HG02763 (cell line): ENCODE data around the gene BFSP2.

Experiments
- ATAC-seq: cut with Tn5 transposase; IDR thresholded peaks from one replicate; pipeline ENCODE4 v1.9.1; 2021; ENCODE audit warnings: mild to moderate bottlenecking, moderate library complexity; ENCODE audit not compliant: unreplicated experiment

Gene BFSP2, protein sequence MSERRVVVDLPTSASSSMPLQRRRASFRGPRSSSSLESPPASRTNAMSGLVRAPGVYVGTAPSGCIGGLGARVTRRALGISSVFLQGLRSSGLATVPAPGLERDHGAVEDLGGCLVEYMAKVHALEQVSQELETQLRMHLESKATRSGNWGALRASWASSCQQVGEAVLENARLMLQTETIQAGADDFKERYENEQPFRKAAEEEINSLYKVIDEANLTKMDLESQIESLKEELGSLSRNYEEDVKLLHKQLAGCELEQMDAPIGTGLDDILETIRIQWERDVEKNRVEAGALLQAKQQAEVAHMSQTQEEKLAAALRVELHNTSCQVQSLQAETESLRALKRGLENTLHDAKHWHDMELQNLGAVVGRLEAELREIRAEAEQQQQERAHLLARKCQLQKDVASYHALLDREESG

DNA sequence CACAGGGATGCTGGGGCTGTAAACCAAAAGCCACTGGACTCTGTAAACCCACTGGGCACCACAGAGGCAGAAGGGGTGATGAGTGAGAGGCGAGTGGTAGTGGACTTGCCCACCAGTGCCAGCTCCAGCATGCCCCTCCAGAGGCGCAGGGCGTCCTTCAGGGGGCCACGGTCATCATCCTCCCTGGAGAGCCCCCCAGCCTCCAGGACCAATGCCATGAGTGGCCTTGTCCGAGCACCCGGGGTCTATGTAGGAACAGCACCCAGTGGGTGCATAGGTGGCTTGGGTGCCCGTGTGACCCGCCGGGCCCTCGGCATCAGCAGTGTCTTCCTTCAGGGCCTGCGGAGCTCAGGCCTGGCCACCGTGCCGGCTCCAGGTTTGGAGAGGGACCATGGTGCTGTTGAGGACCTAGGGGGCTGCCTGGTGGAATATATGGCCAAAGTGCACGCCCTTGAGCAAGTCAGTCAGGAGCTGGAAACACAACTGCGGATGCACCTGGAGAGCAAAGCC lies at the start of gene BFSP2:
BFSP2 (plus strand) TSS at position 51 of the 510 bp plus-strand sequence; CDS start at position 79, 28 bp downstream.
- ATAC-seq, result no peak

DNA sequence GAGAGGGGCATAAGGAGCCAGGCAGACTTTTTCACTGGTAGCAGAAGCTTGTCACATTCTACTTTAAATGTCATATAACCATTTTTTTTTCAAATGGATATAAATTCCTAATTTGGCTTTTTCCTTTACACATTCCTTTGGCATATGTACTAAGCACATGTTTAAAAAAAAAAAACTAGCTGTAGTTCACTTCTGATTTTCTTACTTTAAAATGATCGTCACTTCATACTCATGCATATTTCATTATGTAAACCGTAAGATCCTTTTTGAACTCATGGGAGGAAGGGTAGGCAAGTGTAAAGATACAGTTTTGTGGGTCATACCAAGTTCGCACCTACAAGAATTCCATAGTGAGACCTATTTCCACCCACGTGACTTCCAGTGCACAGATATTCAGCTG lies 45.1 kb upstream of the BFSP2 start:
- no peak for ATAC-seq

DNA sequence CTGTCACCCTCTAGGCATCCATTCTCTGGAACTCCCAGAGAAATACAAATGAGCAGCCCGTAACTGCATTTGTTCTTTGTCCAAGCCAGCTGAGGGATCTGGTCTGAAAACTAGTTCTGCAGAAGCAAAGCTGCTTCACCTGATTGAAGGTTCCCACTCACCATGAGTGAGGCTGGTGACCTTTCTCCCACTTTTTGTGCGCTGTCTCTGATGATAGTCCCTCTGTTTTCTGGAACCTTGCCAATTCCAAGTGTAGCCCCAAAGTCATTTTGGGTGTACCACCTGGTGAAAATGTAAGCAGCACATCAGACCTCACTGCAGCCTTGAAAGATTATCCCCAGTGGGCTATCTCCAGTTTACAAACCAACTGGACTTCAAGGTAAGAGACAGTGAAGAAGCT lies 39.4 kb upstream of the BFSP2 start:
- no peak for ATAC-seq

DNA sequence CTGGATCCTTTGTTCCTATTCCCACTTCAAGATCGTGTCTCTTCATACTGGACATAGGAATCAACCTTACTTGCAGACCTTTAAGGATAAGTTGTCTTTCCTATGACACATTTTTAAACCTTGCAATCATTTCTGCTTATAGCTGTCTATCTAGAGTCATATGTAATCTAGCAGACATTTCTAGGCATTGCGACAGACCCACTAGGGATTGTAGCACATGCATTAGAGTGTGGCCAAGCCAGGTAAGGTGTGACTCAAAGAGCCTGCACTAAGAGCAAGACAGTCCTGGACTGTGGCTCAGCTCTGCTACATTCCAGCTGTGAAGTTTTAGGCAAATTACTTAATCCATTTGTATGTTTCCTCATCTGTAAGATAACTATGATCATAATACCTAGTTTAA lies 38.8 kb upstream of the BFSP2 start:
- no peak for ATAC-seq

DNA sequence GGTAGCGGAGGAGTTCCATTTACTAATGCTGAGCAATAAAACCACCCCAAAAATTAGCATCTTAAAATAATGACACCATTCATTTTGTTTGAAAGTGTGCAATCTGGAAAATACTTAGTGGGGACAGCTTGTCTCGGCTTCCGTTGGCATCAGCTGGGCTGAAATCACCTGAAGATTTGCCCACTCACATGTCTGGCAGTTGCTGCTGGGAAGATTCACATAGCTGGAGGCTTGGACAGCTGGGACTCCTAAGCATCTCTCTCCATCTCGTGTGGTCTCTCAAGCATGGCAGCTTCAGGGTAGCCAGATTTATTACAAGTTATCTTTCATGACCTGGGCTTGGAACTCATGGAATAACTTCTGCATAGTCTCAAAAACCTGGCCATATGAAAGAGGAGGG lies 38.4 kb upstream of the BFSP2 start:
- ATAC-seq, result no peak

DNA sequence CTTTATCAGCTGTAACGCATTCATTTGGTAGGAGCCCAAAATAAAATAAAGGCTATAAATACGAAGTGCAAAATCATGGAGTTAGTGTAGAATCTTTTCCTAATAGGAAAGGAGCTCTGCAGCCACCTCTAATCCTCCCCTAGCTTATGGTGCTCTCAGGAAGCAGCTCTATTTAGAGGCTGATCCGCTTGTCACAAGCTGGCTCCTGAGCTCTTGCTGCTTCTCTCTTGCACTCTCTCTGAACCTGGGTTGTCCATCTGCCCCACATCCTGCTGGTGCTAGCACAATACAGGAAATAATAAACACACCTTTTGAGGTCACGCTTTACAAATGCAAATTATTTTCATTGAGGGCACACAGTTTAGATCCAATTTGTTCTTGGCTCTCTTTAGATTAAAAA lies 37.3 kb upstream of the BFSP2 start:
- no peak for ATAC-seq

DNA sequence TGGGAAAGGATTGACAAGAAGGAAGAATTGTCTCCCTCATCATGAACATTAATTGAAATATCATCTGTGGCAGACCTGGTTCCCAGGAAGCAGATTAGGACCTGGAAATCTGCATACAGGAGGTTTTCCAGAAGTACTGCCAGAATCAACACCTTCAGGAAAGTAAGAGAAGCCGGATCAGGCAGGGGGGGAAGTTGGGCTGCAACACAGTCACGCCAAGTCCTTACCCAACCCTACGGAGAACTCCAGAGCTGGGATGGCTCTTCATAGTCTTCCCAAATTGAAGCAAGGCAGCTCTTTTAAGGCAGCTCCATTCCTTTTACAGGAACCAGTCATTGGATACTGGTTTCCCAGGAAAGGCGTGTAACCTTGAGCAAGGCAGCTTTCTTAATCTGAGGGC lies 35.2 kb upstream of the BFSP2 start:
- no peak for ATAC-seq

DNA sequence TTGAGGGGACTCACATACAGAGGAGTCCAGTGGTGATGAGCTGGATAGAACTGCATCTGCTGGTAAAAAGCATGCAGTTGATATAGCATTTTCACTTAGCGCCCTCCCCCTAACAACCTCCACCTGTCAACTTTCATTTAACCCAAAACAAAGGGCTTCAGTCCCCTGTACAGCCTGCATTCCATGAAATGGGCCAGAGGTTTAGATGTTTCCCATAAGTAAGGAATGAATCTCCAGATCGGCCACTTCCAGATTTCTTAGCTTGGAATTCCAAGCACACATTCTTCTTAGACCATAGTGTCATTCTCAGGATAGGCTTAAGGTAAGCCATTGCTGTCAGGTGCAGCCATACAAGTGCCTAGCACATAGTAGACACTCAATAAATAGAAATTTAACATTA lies 32.9 kb upstream of the BFSP2 start:
- ATAC-seq, result no peak

DNA sequence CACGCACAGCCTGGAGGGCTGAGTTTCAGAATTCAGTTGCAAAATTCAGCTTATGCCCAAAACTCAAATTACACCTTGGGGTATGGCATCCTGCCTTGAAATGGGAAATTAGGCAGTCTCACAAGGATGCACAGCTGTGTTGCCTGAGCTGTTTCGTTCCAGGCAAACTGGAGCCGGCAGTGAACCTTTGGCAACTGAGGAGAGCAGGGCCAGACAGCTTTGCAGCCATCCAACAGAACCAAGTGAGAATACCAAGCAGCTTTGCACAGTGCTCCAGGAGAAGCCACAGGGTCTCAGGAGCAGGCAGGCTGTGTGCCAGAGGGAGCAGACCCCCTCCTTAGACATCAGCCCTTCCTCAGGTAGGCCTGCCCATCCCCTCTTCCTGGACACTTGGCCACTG lies 32.5 kb upstream of the BFSP2 start:
- no peak for ATAC-seq

DNA sequence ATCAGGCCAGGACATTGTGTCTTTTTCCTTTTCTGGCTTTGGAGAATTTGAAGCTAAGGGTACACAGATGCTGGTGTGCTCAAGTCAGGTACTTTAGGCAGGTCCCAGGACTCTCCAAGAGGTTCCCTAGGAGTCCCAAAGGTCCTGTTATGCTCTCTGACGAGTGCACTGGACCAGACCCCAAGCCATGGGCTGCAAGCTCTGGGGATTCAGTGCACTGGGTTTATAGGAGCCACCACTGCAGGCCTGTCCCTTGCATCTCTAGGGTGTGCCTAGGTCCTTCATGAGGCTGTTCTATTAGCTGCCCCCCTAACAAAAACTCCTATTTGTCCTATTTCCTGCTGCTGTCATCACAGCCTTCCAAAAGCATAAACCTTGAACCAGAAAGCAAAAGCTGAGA lies 31.9 kb upstream of the BFSP2 start:
- no peak for ATAC-seq

DNA sequence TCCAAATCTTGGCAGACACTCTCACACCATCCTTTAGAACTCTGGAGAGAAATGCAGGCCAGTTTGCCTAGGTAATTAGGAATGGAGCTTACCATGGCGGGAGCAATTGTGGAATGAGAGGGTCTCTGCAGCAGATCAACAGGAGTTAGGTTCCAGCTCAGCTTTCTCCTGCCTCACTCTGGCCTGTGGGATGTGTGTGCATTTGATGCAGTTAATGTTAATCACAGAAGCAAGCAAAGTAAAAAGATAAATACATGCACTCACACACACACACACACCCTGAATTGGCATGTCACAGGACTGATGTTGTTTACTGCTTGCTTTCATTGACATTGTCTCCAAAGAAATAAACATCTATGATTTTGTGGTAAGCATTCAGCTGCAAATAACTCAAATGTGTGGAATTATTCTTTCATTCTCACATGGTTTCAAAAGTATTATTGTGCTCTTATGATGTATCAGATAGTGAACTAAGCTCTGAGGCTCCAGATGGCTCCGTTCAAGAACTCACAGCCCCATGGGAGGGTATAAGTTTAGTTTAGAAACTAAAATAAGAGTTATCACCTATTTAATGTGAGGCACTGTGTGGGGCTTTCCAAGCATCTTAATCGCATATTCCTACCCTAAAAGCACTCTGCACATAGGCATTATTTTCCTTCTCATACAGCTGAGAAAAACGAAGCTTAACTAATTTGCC lies 31.3 kb upstream of the BFSP2 start:
- ATAC-seq, result no peak

DNA sequence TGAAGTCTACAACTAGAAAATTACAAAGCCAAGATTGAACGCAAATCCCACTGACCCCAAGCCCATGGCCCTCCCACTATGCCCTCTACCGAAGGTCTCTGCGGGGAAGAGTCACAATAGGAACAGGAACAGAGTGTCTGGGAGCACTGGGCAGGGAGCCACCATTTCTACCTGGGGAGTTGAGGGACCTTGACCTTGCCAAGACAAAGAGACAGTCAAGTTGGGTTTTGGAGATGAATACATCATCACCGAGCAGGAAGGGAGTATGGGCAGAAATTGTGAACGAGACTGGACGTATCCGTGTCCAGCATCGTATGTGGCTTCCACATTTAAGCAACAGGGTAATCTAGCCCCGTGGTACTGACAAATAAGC lies 30.8 kb upstream of the BFSP2 start:
- no peak for ATAC-seq

DNA sequence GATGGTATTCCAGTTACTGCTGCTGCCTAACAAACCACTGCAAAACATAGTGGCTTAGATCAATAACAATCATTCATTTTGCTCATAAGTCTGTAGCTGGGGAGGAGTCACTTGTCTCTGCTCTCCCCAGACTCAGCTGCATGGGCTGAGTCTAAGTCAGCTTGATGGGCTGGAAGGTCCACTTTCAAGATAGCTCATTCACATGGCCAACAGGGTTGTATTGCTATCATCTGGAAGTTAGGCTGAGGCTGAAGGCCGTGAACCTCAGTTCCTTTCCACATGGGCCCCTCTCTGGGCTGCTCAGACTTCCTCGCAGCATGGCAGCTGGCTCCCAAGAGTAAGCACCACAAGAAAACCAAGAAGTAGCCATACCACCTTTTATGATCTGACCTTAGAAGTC lies 28.7 kb upstream of the BFSP2 start:
- no peak for ATAC-seq

DNA sequence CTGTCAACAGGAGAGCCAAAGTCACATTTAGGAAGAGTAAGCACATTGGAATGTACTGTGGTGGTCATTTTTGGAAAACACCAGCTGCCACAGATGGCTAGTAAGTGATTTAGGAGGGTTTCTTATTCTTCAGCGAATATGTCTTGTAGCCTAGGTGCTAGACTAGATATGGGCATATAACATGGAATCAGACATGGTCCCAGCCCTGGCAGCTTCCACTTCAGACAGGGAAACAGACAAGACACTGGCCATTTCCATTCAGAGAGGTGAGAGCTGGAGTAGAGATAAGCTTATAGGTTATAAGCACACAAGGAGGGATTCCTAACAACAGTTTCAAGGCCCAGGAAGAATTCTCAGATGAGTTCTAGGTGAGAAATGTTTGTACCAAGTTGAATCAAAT lies 28.2 kb upstream of the BFSP2 start:
- ATAC-seq, result no peak

DNA sequence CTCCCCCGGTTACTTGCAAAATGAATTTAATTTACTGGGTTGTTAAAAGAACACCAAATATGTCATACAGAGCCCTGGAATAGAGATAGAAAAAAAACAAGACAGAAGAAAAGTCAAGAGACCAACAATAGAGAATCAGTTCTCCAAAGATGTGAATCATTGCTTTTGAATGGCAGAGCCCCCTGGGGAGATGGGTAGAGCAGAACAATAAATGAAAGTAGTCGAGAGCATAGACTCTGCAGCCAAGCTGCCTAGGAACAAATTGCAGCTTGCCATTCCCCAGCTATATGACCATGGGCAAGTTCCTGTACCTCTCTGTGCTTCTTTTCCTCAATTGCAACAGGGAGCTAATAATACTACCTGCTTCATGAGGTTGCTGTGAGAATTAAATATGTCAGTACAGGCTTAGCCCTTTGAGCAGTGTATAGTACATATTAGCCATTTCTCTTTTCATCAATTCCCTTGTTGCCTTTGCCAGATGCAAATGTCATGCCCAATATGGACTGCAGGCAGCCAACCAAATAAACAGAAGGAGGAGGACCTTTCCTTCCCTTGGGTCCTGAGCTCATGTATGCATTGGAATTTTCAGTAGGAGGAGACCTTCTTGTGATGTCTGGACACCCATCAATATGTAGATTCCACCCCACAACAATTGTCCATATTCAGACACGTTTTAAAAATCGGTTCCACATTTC lies 25.0 kb upstream of the BFSP2 start:
- ATAC-seq, result no peak

DNA sequence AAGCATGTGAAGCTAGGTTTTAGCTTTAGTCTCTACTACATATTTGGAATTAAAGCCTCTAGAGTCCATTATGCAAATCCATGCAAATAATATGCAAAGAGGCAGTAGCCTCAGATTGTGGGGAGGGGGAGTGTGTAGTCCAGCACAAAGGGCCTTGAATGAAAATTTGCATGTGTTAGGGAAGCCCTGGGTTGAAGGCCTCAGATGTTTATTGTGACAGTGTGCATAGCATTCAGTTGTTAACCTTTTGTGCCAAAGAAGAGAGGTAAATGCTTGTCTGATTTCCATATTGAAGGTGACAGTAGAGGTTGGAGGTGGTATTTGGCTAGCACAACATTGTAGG lies 24.5 kb upstream of the BFSP2 start:
- no peak for ATAC-seq

DNA sequence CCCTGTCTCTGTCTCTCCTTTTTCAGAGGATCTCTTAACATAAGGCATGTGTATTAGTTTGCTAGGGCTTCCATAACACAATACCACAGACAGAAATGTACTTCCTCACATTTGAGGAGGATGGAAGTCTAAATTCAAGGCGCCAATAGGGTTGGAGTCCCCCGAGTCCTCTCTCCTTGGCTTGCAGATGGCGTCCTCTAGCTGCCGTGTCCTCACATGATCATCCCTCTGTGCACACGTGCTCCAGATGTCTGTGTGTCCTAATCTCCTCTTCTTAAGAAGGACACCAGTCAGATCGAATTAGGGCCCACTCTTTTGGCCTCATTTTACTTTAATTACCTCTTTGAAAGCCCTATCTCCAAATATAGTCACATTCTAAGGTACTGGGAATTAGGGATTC lies 23.0 kb upstream of the BFSP2 start:
- ATAC-seq, result no peak

DNA sequence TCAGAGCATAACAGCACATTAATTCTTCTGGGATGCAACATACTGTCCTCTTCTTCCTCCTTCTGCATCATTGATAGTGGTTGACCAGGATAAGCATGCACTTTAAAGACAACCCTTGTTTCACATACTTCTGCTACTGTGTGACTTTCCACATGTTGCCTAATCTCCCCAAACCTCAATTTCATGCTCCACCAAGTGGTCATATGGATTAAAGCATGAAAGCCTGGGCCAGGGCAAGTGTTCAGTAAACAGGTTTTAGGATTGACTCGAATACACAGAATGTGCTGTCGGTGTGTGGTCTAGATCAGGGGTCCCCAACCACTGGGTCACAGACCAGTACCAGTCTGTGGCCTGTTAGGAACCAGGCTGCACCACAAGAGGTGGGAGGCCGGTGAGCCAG lies 22.5 kb upstream of the BFSP2 start:
- ATAC-seq, result no peak

DNA sequence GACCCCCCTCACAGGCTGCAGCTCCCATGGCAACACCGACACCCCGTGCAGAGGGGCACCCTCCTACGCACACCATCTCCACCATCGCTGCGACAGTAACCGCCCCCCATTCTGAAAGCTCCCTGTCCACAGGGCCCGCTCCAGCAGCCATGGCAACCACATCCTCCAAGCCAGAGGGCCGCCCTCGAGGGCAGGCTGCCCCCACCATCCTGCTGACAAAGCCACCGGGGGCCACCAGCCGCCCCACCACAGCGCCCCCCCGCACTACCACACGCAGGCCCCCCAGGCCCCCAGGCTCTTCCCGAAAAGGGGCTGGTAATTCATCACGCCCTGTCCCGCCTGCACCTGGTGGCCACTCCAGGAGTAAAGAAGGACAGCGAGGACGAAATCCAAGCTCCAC lies 19.9 kb upstream of the BFSP2 start:
- no peak for ATAC-seq

DNA sequence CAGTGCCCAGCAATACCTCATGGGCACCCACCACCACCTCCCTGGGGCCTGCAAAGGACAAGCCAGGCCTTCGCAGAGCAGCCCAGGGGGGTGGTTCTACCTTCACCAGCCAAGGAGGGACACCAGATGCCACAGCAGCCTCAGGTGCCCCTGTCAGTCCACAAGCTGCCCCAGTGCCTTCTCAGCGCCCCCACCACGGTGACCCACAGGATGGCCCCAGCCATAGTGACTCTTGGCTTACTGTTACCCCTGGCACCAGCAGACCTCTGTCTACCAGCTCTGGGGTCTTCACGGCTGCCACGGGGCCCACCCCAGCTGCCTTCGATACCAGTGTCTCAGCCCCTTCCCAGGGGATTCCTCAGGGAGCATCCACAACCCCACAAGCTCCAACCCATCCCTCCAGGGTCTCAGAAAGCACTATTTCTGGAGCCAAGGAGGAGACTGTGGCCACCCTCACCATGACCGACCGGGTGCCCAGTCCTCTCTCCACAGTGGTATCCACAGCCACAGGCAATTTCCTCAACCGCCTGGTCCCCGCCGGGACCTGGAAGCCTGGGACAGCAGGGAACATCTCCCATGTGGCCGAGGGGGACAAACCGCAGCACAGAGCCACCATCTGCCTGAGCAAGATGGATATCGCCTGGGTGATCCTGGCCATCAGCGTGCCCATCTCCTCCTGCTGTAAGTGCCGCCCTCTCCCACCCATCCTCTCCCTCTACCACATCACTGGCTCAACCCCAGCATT lies 19.2 kb upstream of the BFSP2 start:
- no peak for ATAC-seq
